GM18507 (cell line): ENCODE measurements around the gene HNRNPUL1.
"Not testable (repeated sequence)": the region's sequence is repeated elsewhere in the genome, so short reads cannot be mapped to it uniquely, and the experiment has no call there.

Experiments
- DNase-seq: peaks from one replicate; pipeline ENCODE4 v3.0.0; 2011; ENCODE audit warnings: low read depth; ENCODE audit not compliant: insufficient read length; ENCODE audit errors: extremely low spot score
- FAIRE-seq: peaks from 2 replicates; lab custom pipeline; 2011; peaks lifted over from hg19 to GRCh38; lab: Jason Lieb, UNC

Gene HNRNPUL1

DNA sequence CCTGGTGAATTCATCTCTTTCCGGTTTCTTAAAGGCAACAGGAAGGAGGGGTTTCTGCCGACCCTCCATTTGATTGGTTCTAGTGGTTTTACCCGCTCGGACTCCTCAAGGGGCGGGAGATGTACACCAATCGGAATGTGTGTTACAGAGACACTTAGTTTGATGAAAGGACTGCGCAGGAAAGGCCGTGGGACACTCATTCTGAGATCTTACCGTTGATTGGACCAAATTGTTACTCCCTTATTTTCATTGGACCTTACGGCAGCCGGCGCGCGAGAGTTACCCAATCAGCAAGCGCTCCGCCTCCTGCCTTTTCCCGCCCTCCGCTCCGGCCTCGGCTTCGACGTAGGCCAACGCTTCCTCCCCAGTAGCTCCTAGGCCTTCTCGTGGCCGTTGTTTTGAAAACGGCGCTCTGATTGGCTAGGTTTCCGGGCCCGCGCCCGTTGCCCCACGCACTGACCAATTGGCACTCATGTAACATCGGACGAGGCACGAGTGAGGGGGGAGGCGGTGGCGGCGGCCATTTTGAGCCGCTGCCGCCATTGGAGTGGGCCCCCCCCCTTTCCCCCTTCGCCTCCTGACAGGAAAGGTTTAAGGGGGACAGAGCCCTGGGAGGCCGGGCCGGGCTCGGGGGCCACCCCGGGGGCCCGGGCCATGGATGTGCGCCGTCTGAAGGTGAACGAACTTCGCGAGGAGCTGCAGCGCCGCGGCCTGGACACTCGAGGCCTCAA, at the start of gene HNRNPUL1:
TSS of gene HNRNPUL1 (plus strand) at position 523 of the 731 bp plus-strand sequence. CDS start at position 655, 132 bp downstream.
- DNase-seq, result peak; percentile 91
- peak; percentile 100 for FAIRE-seq

DNA sequence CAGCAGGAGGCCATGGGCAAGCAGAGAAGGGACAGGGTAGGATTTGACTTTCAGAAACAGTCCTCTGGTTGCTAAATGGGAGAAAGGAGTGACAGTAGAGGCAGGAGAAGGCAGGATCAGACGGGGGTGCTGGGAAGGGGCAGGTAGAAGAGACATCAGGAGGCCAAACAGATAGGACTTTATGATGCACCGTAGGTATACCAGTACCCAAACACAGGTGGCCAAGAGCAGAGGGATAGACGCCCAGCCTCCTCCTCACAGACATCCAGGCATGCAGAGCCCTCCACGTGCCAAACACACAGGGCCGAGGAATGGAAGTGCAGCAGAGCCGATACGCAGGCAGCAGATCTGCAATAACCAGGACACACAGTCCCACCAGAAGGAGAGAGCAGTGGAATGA, 46.4 kb upstream of the HNRNPUL1 start:
- FAIRE-seq, result no peak
- DNase-seq, result no peak

DNA sequence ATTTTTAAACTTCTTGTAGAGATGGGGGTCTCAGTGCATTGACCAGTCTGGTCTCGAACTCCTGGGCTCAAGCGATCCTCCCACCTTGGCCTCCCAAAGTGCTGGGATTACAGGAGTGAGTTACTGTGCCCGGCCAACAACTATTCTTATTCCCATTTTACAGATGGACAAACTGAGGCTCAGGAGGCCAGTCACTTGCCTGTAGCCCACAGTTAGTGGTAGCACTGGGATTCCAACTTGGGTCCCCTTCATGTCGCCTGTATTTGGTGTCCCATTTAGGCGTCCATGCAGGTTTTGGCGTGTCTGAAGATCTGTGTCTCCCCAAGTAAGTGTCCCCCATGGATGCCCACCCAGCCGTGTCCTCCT, 45.9 kb upstream of the HNRNPUL1 start:
- DNase-seq, result no peak
- FAIRE-seq, result no peak

DNA sequence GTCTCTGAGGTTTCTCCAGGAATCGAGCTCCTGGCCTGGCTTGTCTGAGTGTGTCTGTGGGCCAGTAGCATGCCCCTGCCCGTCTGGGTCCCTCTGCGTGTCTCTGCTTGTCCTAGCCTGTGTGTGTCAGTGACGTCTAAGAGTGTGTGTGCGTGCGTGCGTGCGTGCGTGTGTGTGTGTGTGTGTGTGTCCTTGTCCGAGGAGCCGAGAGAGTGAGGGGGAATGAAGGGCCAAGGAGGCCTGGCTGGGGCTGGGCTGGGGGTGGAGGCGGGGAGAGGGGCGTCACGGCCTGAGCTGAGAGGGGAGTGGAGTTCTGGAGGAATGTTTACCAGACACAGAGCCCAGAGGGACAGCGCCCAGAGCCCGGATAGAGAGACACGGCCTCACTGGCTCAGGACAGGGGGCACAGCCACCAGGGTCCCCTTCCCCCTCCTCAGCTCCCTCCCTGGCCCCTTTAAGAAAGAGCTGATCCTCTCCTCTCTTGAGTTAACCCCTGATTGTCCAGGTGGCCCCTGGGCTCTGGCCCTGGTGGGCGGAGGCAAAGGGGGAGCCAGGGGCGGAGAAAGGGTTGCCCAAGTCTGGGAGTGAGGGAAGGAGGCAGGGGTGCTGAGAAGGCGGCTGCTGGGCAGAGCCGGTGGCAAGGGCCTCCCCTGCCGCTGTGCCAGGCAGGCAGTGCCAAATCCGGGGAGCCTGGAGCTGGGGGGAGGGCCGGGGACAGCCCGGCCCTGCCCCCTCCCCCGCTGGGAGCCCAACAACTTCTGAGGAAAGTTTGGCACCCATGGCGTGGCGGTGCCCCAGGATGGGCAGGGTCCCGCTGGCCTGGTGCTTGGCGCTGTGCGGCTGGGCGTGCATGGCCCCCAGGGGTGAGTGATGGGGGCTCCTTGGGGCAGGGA, 45.3 kb upstream of the HNRNPUL1 start, which contains the start of gene AXL:
TSS of gene AXL (plus strand) at position 609 of the 893 bp plus-strand sequence. CDS start at position 779, 170 bp downstream.
- no peak for DNase-seq
- no peak for FAIRE-seq

DNA sequence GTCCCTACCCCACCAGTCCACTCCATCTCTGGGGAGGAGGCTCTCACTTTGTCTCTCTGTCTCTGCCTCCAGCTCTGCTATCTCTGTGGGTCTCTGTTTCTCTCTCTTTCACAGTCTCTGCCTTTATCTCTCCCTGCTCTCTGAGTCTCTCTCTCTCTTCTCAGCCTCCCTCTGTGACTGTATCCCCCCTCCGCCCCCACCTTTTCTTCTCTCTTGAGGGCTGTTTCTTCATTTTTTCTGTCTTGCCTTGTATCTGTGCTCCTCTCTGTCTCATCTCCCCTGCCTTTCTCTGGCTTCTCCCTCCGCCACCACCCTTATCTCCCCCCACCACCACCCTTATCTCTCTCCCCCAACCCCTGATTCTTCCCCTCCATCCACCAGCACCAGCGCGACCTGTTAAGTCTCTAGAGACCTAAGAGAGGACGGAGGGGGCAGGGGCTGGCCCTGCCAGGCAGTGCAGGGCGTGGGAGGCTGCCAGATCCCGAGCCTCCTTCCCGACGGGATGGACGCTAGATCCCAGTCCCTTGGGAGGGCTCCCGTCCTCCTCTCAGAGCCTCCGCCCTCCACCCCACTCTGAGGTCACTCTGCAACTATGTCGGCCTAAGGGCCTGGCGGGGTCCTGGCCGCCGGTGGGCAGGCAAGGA, 44.1 kb upstream of the HNRNPUL1 start:
- FAIRE-seq, result no peak
- DNase-seq, result no peak

DNA sequence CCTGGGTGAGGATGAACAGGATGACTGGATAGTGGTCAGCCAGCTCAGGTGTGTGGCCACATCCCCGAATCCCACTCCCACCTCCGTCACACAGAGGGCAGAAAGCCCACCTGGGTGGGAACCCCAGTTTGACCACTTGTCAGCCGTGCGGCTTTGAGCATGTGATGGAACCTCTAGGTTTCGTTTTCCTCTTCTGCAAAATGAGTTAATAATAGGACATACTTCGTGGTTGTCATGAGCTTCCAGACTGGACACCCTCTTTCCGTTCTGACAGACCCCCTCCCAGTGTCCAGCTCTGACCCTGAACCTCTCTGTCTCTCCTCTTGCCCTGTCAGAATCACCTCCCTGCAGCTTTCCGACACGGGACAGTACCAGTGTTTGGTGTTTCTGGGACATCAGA, 43.4 kb upstream of the HNRNPUL1 start:
- no peak for FAIRE-seq
- DNase-seq, result no peak

DNA sequence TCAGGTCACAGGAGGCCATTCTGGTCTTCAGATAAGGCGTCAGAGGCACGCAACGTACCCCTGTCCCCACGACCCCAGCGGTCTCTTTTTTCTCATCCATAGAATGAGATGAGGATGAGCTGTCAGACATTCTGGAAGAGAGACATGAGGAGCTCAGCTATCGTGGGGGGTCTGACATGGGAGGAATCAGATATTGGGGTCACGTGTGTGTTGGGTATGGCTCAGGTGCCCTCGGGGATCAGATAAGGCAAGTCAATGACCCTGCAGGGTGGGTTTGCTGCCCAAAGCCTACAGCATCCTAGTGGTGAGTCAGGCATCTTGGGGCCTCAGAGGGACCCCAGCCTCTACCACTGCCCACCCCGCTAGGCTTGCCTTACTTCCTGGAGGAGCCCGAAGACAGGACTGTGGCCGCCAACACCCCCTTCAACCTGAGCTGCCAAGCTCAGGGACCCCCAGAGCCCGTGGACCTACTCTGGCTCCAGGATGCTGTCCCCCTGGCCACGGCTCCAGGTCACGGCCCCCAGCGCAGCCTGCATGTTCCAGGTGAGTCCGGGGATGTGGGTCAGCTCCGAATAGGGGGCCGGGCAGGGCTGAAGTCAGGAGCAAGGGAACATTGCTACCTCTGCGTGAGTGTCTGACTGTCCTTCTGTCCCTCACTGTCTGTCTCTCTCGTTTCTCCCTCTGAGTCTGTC, 42.5 kb upstream of the HNRNPUL1 start:
- DNase-seq (no peak), FAIRE-seq (no peak)

DNA sequence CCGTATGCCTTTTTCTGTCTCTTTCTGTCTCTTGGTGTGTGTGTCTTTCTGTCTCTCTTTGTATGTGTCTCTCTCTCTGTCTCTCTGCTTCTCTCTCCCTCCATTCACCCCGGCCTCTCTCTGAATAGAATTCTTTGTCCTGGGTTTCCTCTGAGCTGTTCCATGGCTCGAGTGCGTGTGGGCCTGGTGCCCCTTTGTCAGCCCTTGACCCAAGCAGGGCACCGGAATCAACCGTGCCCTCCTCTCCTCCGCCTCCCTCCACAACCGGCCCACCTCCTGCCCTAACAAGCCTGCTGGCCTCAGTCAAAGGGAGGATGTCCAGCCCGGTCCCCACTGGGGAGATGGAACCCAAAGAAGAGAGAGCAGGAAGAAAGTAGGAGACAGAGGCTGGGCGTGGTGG, 41.9 kb upstream of the HNRNPUL1 start:
- DNase-seq, result no peak
- no peak for FAIRE-seq

DNA sequence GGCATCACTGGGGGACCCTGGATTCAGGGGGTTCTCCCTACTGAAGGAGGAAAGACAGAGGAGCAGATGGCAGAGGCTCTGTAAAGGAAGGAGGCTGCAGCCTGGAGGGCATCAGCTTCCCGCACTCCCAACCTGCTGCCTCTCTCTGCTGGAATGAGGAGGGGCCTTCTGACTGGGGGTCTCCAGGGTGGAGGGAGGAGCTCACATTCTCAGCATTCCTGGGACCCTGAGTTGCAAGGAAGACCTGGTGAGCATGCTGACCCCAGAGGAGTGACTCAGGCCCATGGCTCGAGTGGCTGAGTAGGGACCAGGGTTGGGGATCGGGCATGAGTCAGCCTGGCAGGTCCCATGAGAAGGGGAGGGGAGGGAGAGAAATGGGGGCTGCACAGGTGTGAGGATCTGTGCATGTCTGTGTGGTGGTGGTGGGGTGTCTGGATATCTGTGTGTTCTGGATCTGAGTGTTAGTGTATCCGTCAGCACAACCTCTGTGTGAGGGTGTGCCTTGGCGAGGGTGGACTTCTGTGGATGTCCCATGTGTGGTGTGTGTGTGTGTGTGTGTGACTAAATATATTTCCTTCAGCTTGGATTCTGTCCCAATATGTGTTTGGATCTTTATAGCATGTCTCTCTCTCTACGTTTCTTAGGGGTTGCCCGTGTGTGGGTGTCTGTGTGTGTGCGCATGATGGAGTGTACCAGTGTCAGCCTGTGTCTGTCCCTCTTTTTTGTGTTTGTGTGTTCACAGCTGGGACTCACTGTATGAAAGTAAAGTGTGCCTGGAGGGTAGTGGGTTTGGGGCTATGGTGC, 40.5 kb upstream of the HNRNPUL1 start:
- no peak for FAIRE-seq
- DNase-seq, result no peak

DNA sequence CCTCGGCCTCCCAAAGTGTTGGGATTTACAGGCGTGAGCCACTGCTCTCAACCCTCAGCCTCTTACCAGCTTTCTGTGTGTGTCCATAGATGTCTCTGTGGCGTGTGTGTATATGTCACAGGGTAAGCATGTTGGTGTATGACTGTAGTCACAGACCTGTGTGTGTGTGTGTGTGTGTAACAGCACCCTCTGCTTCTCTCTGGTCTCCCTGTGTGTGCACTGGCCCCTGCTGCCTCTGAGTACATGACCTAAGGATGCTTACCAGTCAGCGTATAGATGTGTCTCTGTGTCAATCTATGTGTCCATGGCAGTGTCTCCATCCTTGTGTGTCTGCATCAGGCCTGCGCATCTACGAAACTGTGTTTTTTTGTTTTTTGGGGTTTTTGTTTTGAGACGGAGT, 39.5 kb upstream of the HNRNPUL1 start:
- no peak for DNase-seq
- FAIRE-seq, result no peak

DNA sequence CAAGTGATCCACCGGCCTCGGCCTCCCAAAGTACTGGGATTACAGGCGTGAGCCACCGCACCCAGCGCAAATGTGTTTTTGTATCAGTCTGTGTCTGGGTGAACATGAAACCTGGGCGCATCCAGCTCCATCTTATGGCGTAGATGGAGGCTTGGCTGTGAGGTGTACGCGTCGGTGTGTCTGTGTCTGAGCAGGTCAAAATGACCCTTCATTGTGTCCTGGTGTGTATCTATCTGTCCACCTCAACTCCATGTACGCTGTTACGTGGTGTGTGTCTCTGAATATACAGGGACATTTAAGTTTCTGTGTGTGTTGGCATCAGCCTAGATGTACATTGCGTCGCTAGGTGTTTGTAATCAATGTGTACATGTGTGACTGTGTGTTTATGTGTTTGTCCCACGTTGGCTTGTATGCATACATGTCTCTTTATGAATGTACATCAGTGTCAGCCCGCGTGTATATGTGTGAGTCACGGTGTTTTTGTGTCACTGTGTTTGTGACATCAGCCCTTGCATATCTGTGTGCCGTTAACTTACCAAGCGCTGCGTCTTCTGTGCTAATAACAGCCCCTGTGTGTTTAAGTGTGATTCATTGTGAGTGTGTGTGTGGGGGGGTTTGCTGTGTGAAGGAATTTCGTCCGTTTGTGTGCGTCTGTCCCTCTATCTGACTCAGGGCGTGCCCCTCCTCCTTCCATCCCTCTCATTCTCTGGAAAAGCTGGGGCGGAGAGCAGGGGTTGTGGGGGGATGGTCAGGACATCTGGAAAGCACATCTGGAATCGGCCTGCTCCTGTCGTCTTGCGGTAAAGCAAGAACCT, 38.7 kb upstream of the HNRNPUL1 start:
- FAIRE-seq (no peak), DNase-seq (no peak)

DNA sequence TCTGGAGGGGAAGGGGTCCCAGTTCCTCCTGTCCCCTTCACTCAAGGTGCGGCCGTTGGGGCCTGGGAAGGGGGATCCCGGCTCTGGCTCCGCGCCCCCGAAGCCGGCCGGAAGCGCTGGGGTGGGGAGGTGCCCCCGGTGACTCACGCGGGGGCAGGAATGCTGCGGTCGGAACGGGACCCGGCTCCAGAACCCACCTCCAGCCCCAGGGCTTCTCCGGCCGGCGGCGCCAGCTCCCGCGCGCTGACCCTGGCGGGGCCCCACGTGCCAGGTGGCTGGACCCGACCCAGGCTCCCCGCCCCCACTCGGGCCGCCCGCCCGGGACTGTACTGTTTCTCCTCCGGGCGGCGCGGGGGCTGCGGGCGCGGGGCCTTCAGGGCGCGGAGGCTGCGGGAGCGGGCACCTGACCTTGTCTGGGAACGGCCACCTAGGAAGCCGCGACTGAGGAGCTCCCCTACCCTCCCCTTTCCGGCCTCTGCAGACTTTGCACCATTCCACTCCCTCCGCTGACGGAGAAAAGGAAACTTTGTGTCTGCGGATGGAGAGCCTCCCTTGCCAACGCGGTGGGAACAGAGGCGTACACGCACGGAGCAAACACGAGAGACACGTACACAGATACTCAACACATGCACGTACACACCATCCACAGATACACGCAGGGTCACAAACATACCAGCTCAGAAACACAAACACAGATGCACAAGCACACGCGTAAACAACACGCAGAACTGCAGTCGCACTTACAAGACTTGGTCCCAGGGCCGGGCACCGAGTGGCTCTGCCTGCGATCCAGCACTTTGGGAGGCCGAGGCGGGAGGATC, 37.9 kb upstream of the HNRNPUL1 start:
- DNase-seq (no peak), FAIRE-seq (no peak)

DNA sequence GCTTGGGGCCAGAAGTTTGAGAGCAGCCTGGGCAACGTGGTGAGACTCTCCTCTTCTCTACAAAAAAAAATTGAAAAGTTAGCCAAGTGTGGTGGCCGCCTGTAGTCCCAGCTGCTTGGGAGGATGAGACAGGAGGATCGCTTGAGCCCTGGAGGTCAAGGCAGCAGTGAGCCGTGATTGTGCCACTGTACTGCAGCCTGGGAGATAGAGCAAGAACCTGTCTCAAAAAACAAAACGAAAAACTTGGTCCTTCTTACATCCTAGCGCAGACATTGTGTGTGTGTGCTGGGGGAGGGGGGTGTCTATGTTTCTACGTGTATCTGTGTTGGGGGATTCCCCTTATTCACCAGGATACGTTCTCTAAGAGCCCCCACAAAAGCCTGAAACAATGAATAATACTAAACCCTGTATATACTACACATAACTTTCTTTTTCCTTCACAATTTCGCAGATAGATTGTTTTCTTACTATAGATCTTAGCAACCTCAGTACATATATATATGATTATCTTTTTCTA, 37.2 kb upstream of the HNRNPUL1 start:
- FAIRE-seq (no peak), DNase-seq (no peak)

DNA sequence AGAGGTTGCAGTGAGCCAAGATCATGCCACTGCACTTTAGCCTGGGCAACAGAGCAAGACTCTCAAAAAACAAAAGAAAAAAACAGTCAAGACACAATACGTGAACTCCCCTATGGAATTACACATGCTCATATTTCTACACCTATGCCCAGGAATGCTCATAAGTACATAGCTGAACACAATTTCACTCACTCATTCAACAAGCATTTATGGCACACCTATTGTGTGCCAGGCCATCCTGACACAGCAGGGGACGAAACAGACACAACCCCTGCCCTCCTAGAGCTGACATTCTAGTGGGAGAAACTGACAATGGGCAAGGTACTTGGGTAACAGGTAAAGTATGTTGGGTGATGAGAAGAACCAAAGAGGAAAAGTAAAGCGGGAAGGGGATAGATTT, 35.7 kb upstream of the HNRNPUL1 start:
- no peak for FAIRE-seq
- DNase-seq, result no peak

DNA sequence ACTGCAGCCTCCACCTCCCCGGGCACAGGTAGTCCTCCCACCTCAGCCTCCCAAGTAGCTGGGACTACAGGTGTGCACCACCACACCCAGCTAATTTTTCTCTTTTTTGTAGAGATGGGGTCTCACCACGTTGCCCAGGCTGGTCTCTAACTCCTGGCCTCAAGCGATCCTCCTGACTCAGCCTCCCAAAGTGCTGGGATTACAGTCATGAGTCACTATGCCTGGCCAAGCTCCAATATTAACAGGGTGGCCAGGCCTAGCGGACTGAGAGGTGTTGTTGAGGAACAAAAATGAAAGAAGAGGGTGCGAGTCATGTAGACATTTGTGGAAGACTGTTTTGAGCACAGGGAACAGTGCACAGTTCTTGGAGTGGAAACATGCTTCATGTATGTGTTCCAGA, 34.8 kb upstream of the HNRNPUL1 start:
- DNase-seq, FAIRE-seq: not testable (repeated sequence)

DNA sequence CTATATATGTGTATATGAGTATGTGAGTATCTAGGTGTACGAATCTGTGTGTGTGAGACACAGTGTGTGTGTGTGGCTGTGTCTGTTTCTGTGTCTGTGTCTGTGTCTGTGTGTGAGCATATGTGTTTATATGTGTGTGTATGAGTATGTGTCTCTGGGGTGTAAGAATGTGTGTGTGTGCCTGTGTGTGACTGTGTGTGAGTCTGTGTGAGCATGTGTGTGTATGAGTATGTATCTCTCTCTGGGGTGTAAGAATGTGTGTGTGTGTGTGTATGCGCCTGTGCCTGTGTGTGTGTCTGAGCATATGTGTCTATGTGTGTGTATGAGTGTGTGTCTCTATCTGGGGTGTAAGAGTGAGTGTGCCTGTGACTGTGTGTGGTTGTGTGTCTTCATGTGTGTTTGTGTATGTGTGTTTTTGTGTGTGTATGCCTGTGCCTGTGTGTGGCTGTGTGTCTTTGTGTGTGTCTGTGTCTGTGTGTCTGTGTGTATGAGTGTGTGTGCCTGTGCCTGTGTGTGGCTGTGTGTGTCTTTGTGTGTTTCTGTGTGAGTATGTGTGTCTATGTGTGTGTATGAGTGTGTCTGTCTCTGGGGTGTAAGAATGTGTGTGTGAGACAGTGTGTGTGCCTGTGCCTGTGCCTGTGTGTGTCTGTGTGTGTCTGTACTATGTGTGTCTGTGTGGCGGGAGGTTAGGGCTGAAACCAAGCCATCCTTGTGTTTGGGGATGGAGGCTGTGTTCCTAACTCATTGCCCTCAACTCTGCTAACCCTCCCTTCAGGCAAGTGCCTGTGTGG, 33.9 kb upstream of the HNRNPUL1 start:
- FAIRE-seq (no peak), DNase-seq (no peak)
